ENCODE results near the gene LUZP1. TPM values are rescaled to one million over a fixed set of nuclear protein-coding genes. Genes with fewer than 3 reads are reported as not detected.

The LUZP1 gene
- total and polyA plus RNA-seq, 2 experiments from 2014 or later: 45.7 to 152 TPM

GRCh38 chr1:23184212-23184934 is 15.7 kb upstream of the LUZP1 start:
- Histone ChIP-seq H4K20me1 (replicated peaks; ENCODE audit: insufficient read depth) (no peaks in the 10 kb centered on the region), H3K27me3 (ENCODE audit: insufficient read depth) (peaks cover 2% of the 10 kb centered on the region), H3K4me1 (ENCODE audit: insufficient read depth) (no peaks in the 10 kb centered on the region), H3K4me2 (no peak overlapping the region), H3K27ac (ENCODE audit: low read depth) (no peak overlapping the region), H3K36me3 (ENCODE audit: insufficient read depth) (no peaks in the 10 kb centered on the region), H2AFZ (no peak overlapping the region), H3K9me2 (ENCODE audit: insufficient read depth) (no peaks in the 10 kb centered on the region), H3K79me2 (replicated peaks; ENCODE audit: insufficient read depth) (no peaks in the 10 kb centered on the region), H3K4me3 (no peak overlapping the region), H3F3A (replicated peaks; ENCODE audit: low read depth) (no peaks in the 10 kb centered on the region)
- Mint-ChIP-seq H3K4me3 (peak overlapping the region; percentile 19; the same call in 1 of the 3 replicates), H3K9me3 (no peaks in the 10 kb centered on the region), H3K36me3 (ENCODE audit: low read depth) (no peaks in the 10 kb centered on the region), H3K27ac (no peak overlapping the region), H3K4me1 (no peaks in the 10 kb centered on the region; the same call in 2 of the 3 replicates), H3K27me3 (ENCODE audit: insufficient read depth, low read depth, poor library complexity) (peaks cover 4% of the 10 kb centered on the region)
- TF ChIP-seq CTCF (conservative IDR thresholded peaks at IDR 0.05; ENCODE audit: low read depth in 2 of 2) (peak; percentile 85), ZNF114 (CRISPR knock-in tag; IDR thresholded peaks at IDR 0.05) (no peak), POLR2AphosphoS5 (IDR thresholded peaks at IDR 0.05; ENCODE audit: low read depth) (no peak)
- DNase-seq (ENCODE audit: low spot score) (peak; percentile 96), ATAC-seq (peak; percentile 96)

GRCh38 chr1:23179862-23180261 is 11.2 kb upstream of the LUZP1 start:
- Histone ChIP-seq H3K36me3 (ENCODE audit: insufficient read depth) (no peaks in the 10 kb centered on the region), H3K4me3 (no peak overlapping the region), H3F3A (replicated peaks; ENCODE audit: low read depth) (peaks cover 10% of the 10 kb centered on the region; the same call in 1 of the 2 replicates), H3K27me3 (ENCODE audit: insufficient read depth) (peaks cover 32% of the 10 kb centered on the region), H3K4me2 (no peak overlapping the region), H3K79me2 (replicated peaks; ENCODE audit: insufficient read depth) (no peaks in the 10 kb centered on the region), H3K27ac (ENCODE audit: low read depth) (no peak overlapping the region), H4K20me1 (replicated peaks; ENCODE audit: insufficient read depth) (no peaks in the 10 kb centered on the region), H2AFZ (no peak overlapping the region), H3K9me2 (ENCODE audit: insufficient read depth) (no peaks in the 10 kb centered on the region), H3K4me1 (ENCODE audit: insufficient read depth) (peaks cover 11% of the 10 kb centered on the region; the same call in 1 of the 2 replicates)
- H3K36me3 Mint-ChIP-seq (ENCODE audit: low read depth): no peaks in the 10 kb centered on the region
- H3K27me3 Mint-ChIP-seq (ENCODE audit: insufficient read depth, low read depth, poor library complexity): peaks cover 29% of the 10 kb centered on the region
- TF ChIP-seq POLR2AphosphoS5 (IDR thresholded peaks at IDR 0.05; ENCODE audit: low read depth) (no peak), EZH2phosphoT487 (IDR thresholded peaks at IDR 0.05; ENCODE audit: unreplicated experiment) (no peak), ZNF331 (CRISPR knock-in tag; IDR thresholded peaks at IDR 0.05; ENCODE audit: low read depth) (no peak)
- no peak overlapping the region for H3K27ac Mint-ChIP-seq
- H3K9me3 Mint-ChIP-seq: no peaks in the 10 kb centered on the region; the same call in 2 of the 3 replicates
- peaks cover 2% of the 10 kb centered on the region; the same call in 2 of the 3 replicates for H3K4me1 Mint-ChIP-seq
- no peak overlapping the region for H3K4me3 Mint-ChIP-seq
- DNase-seq (ENCODE audit: low spot score) (no peak), ATAC-seq (no peak)

- Mint-ChIP-seq H3K27ac (no peak overlapping the region), H3K4me1 (peaks cover 2% of the 10 kb centered on the region; the same call in 2 of the 3 replicates), H3K36me3 (ENCODE audit: low read depth) (no peaks in the 10 kb centered on the region), H3K9me3 (no peaks in the 10 kb centered on the region; the same call in 2 of the 3 replicates), H3K4me3 (peak overlapping the region; percentile 84; the same call in 2 of the 3 replicates), H3K27me3 (ENCODE audit: insufficient read depth, low read depth, poor library complexity) (peaks cover 29% of the 10 kb centered on the region)
- H3K27me3 ChIP-seq (ENCODE audit: insufficient read depth): peaks cover 32% of the 10 kb centered on the region
- ATAC-seq: no peak; the same call in 2 of the 3 replicates
- no peaks in the 10 kb centered on the region for H3K79me2 ChIP-seq (replicated peaks; ENCODE audit: insufficient read depth)
- H3K9me2 ChIP-seq (ENCODE audit: insufficient read depth): no peaks in the 10 kb centered on the region
- no peak overlapping the region for H3K27ac ChIP-seq (ENCODE audit: low read depth)
- peaks cover 10% of the 10 kb centered on the region; the same call in 1 of the 2 replicates for H3F3A ChIP-seq (replicated peaks; ENCODE audit: low read depth)
- H4K20me1 ChIP-seq (replicated peaks; ENCODE audit: insufficient read depth): no peaks in the 10 kb centered on the region
- no peak overlapping the region for H3K4me2 ChIP-seq
- peak in 1 of 2 experiments; percentile 23; a peak in 2 of 4 replicates for TF ChIP-seq CTCF (conservative IDR thresholded peaks at IDR 0.05; ENCODE audit: low read depth in 2 of 2)
- no peak for TF ChIP-seq JUNB (IDR thresholded peaks at IDR 0.05; ENCODE audit: unreplicated experiment)
- no peaks in the 10 kb centered on the region for H3K36me3 ChIP-seq (ENCODE audit: insufficient read depth)
- no peak overlapping the region for H2AFZ ChIP-seq
- no peak overlapping the region for H3K4me3 ChIP-seq
- peaks cover 11% of the 10 kb centered on the region; the same call in 1 of the 2 replicates for H3K4me1 ChIP-seq (ENCODE audit: insufficient read depth)
- peak; percentile 52 for DNase-seq (ENCODE audit: low spot score)
These were observed 10.3 kb upstream of the LUZP1 start for GRCh38 chr1:23178950-23179349.

Data from GM23338 (cell line).